HepG2 (cell line): ENCODE measurements around the gene HRCT1. TPM values are rescaled to one million over a fixed set of nuclear protein-coding genes. Genes with fewer than 3 reads are reported as not detected.

Source experiments
- FOXP1 ChIP-seq, 2 experiments: fragments of 450-650 bp in 1 of 2; IDR thresholded peaks; 2 replicates each; pipeline ENCODE4 v1.6.1; 2017 to 2018; ENCODE audit warnings: antibody characterized with exemption in 1 of 2
- HNRNPH1 ChIP-seq: fragments of 200-400 bp; formaldehyde crosslinking; optimal IDR thresholded peaks from 2 replicates; pipeline ENCODE3; 2017; ENCODE audit warnings: mild to moderate bottlenecking, low read depth, low read length
- IRF1 ChIP-seq: sonication (generic); formaldehyde crosslinking; IDR thresholded peaks from 2 replicates; pipeline ENCODE4 v1.4.0; 2020; ENCODE audit warnings: low read depth, mild to moderate bottlenecking, missing genetic modification reagents
- KLF13 ChIP-seq: sonication (generic); formaldehyde crosslinking; IDR thresholded peaks from 2 replicates; pipeline ENCODE4 v1.4.0; 2020; ENCODE audit warnings: mild to moderate bottlenecking, missing genetic modification reagents
- NCOA5 ChIP-seq: sonication (generic); formaldehyde crosslinking; IDR thresholded peaks from 2 replicates; pipeline ENCODE4 v1.4.0; 2020; ENCODE audit warnings: missing genetic modification reagents
- RAD21 ChIP-seq: fragments of 450-650 bp; formaldehyde crosslinking; IDR thresholded peaks from 2 replicates; pipeline ENCODE4 v1.5.0; 2020; ENCODE audit warnings: mild to moderate bottlenecking
- RBFOX2 ChIP-seq: fragments of 200-400 bp; formaldehyde crosslinking; IDR thresholded peaks from 2 replicates; pipeline ENCODE4 v1.6.1; 2017; ENCODE audit warnings: low read depth, mild to moderate bottlenecking, low read length
- SMC3 ChIP-seq: IDR thresholded peaks from 2 replicates; pipeline ENCODE4 v1.6.1; 2011; ENCODE audit warnings: low read length, improper control_type of control experiment
- SRSF4 ChIP-seq: fragments of 200-400 bp; formaldehyde crosslinking; IDR thresholded peaks from one replicate; pipeline ENCODE4 v1.6.1; 2018; ENCODE audit warnings: mild to moderate bottlenecking, low read depth, low read length, moderate library complexity; ENCODE audit not compliant: poor library complexity, severe bottlenecking
- SYNCRIP ChIP-seq: fragments of 200-400 bp; formaldehyde crosslinking; IDR thresholded peaks from 2 replicates; pipeline ENCODE4 v1.6.1; 2018; ENCODE audit warnings: mild to moderate bottlenecking, low read depth, low read length; ENCODE audit not compliant: insufficient read depth
- XRCC5 ChIP-seq: fragments of 200-400 bp; formaldehyde crosslinking; optimal IDR thresholded peaks from 2 replicates; pipeline ENCODE3; 2017; ENCODE audit warnings: mild to moderate bottlenecking, low read length
- ZFP36 ChIP-seq: fragments of 150-350 bp; IDR thresholded peaks from 2 replicates; pipeline ENCODE4 v1.6.1; 2018; ENCODE audit warnings: borderline replicate concordance, low read length, low read depth; ENCODE audit not compliant: partially characterized antibody
- ZHX1 ChIP-seq: sonication (generic); formaldehyde crosslinking; IDR thresholded peaks from 2 replicates; pipeline ENCODE4 v1.8.1; 2022; ENCODE audit warnings: low read depth, mild to moderate bottlenecking, missing genetic modification reagents
- ZNF513 ChIP-seq: sonication (generic); formaldehyde crosslinking; conservative IDR thresholded peaks from 2 replicates; pipeline ENCODE4 v1.5.0; 2020; ENCODE audit warnings: missing genetic modification reagents
- ZNF687 ChIP-seq: sonication (generic); formaldehyde crosslinking; IDR thresholded peaks from 2 replicates; pipeline ENCODE4 v1.5.1; 2020; ENCODE audit warnings: mild to moderate bottlenecking, missing genetic modification reagents, moderate library complexity
- polyA plus RNA-seq, 8 experiments: library from polyadenylated mRNA; depleted of rRNA in 3 of 8; stranded (reverse) in 7 of 8; unstranded in 1 of 8; fragments of >200 nt; fragmentation: Illumina TruSeq in 4 of 8; extraction: Trizol in 4 of 8; gene quantifications; 2 replicates each; pipeline versions ENCODE4 v1.2.1 to v1.2.3, GENCODE V29; 2011 to 2016; ENCODE audit warnings: low read depth in 4 of 8, missing spikeins in 1 of 8, mixed read lengths in 1 of 8; ENCODE audit not compliant: insufficient read depth in 1 of 8
- total RNA-seq, 5 experiments: library from RNA; depleted of rRNA; stranded (reverse); fragments of >200 nt; fragmentation: Illumina TruSeq; extraction: Trizol; gene quantifications; 2 replicates each; pipeline ENCODE4 v1.2.3, GENCODE V29; 2016; ENCODE audit warnings: low read depth in 1 of 5
- TF ChIP-seq, protein P1 (sequence below): sonication (generic); formaldehyde crosslinking; IDR thresholded peaks from 2 replicates; pipeline ENCODE4 v1.5.0; 2020; ENCODE audit warnings: mild to moderate bottlenecking, missing genetic modification reagents, moderate library complexity

HRCT1 gene
- total and polyA plus RNA-seq, 2 of the 13 experiments (the other 11 are each of a cell fraction or from before 2014, with no cell fraction given) = 0.13 TPM; not detected in 1

DNA sequence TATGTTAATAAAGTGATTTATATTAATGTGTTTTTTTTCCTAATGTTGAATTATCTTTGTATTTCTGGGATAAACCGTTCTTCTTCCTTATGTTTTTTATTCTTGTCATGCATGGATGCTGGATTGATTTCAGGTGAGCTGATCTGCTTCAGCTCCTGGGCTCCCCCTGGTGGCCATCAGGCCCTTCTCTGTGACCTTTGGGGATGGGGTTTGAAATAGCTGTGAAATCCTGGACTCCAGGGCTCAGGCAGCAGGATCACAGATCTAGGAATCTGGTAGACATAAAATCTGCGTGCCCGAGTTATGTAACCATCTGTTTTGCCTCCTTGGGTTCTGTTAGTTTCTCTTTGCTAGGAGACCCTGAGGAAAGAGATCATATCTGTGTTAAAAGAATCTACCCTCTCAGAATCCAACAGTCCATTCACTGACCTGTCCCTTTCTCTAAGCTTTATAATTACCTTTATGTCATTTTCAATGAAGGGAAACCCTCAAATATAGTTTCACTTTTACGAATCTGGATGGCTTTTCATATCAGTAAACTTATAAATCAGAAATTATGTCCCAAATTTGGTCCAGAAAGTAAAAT, 23.6 kb upstream of the HRCT1 start (continued):
- TF ChIP-seq SMC3 = peak; percentile 95
- no peak for TF ChIP-seq FOXP1 (IDR thresholded peaks at IDR 0.05)
- TF ChIP-seq FOXP1 (CRISPR knock-in tag; IDR thresholded peaks at IDR 0.05) = no peak
- TF ChIP-seq SYNCRIP = no peak
- TF ChIP-seq, protein P1, sequence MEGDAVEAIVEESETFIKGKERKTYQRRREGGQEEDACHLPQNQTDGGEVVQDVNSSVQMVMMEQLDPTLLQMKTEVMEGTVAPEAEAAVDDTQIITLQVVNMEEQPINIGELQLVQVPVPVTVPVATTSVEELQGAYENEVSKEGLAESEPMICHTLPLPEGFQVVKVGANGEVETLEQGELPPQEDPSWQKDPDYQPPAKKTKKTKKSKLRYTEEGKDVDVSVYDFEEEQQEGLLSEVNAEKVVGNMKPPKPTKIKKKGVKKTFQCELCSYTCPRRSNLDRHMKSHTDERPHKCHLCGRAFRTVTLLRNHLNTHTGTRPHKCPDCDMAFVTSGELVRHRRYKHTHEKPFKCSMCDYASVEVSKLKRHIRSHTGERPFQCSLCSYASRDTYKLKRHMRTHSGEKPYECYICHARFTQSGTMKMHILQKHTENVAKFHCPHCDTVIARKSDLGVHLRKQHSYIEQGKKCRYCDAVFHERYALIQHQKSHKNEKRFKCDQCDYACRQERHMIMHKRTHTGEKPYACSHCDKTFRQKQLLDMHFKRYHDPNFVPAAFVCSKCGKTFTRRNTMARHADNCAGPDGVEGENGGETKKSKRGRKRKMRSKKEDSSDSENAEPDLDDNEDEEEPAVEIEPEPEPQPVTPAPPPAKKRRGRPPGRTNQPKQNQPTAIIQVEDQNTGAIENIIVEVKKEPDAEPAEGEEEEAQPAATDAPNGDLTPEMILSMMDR = peak; percentile 87
- TF ChIP-seq ZFP36 = no peak
- no peak for TF ChIP-seq ZNF513 (CRISPR knock-in tag)
- no peak for TF ChIP-seq IRF1 (CRISPR knock-in tag)
- no peak for TF ChIP-seq KLF13 (CRISPR knock-in tag)
- TF ChIP-seq ZHX1 = no peak
- no peak for TF ChIP-seq HNRNPH1
- no peak for TF ChIP-seq ZNF687 (CRISPR knock-in tag)
- no peak for TF ChIP-seq SRSF4
- TF ChIP-seq NCOA5 (CRISPR knock-in tag) = no peak
- peak; percentile 53 for TF ChIP-seq XRCC5
- TF ChIP-seq RAD21 = peak; percentile 53; the same call in 1 of the 2 replicates
- no peak for TF ChIP-seq RBFOX2
